ENCODE results near the gene FARP1. TPM values are rescaled to one million over a fixed set of nuclear protein-coding genes. Genes with fewer than 3 reads are reported as not detected.

The FARP1 gene
- total and polyA plus RNA-seq, 2 of the 8 experiments (the other 6 are each of a cell fraction or from before 2014, with no cell fraction given): 24.7 to 104 TPM

DNA sequence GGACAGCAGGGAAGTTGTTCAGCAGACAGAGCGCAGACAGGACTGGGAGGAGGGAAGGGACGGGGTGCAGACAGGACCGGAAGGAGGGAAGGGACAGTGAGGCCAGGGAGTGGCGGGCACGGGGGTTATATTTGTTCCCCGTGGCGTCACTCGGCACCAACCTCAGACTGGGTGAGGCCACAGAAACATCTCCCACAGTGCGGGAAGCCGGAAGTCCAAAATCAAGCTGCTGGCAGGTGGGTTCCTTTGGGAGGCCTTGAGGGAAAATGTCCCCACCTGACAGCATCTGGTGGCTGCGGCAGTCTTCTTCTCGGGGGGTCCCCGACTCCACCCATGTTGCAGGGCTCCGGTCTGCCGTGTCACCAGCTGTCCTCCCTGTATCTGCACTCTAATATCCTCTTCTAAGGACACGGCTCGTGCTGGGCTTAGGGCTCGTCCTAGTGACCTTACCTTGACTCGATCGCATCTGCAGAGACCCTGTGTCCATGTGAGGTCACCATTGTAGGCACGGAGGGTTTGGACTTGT, 301.0 kb downstream of the FARP1 start:
- peaks cover 0 to 6% (median 2%) of the 10 kb centered on the region in 4 experiments; a peak in 3 of 7 replicates for H3K4me1 ChIP-seq (replicated peaks in 1 of 4; ENCODE audit: control insufficient read depth in 3 of 4, insufficient read depth in 4 of 4, low read length in 3 of 4)
- H2BK12ac ChIP-seq (ENCODE audit: low read depth, low read length): 0 out of 2 replicates have a peak overlapping the region, but pooled peaks have one; percentile 50
- no peak overlapping the region for H4K91ac ChIP-seq (replicated peaks; ENCODE audit: insufficient read length, low read length)
- H3K36me3 ChIP-seq (ENCODE audit: control insufficient read depth in 2 of 4, insufficient read depth in 4 of 4, low read length in 3 of 4): peaks cover 3 to 22% (median 5%) of the 10 kb centered on the region in 4 experiments; a peak in 6 of 8 replicates
- H4K5ac ChIP-seq (ENCODE audit: insufficient read length, low read depth, low read length): no peak overlapping the region
- H2BK15ac ChIP-seq (ENCODE audit: low read length): no peak overlapping the region
- no peak overlapping the region for H3K9ac ChIP-seq (replicated peaks in 1 of 4; ENCODE audit: extremely low read depth in 1 of 4, low read depth in 3 of 4, low read length in 3 of 4)
- H3K4ac ChIP-seq (replicated peaks; ENCODE audit: insufficient read length, low read depth, low read length): peak overlapping the region; percentile 60
- no peak overlapping the region for H3K56ac ChIP-seq (replicated peaks; ENCODE audit: insufficient read length, low read depth, low read length)
- H4K8ac ChIP-seq (ENCODE audit: extremely low read depth, insufficient read depth, low read length): peak overlapping the region; percentile 14; the same call in 1 of the 2 replicates
- DNase-seq (ENCODE audit: low read depth in 1 of 2, low spot score in 2 of 2): no peak
- no peak overlapping the region for H2AFZ ChIP-seq (ENCODE audit: low read length)
- H3K18ac ChIP-seq (ENCODE audit: extremely low read depth, low read length): no peak overlapping the region
- no peak overlapping the region for H3K4me3 ChIP-seq (ENCODE audit: extremely low read depth in 1 of 4, insufficient read depth in 2 of 4, low read depth in 3 of 4, low read length in 4 of 4)
- 92% methylated on average over 21 of the region's 21 CpGs; no CpG with 5 or more reads in 1 of the 2 experiments for WGBS, 2 experiments (ENCODE audit: extremely low coverage in 1 of 2, insufficient coverage in 1 of 2, insufficient read length in 1 of 2, insufficient replicate concordance in 2 of 2, low coverage in 1 of 2, low lambda C conversion rate in 2 of 2, missing lambda C conversion rate in 1 of 2)
- no peak overlapping the region for H2BK5ac ChIP-seq (ENCODE audit: low read depth, low read length)
- CTCF ChIA-PET (ENCODE audit: partially characterized antibody): interaction anchor here (1.9 to 6.7 kb wide), 11 partner anchors 8 to 410 kb away, joined by 5 to 115 read pairs (median 17); no protein-coding TSS in a partner anchor
- peaks cover 3 to 8% of the 10 kb centered on the region in 2 experiments for H4K20me1 ChIP-seq (replicated peaks in 1 of 2; ENCODE audit: control insufficient read depth in 1 of 2, insufficient read depth in 2 of 2, low read length in 2 of 2)
- no peak overlapping the region for H3K23ac ChIP-seq (ENCODE audit: insufficient read length)
- no peak overlapping the region for H3K27ac ChIP-seq (ENCODE audit: low read depth, low read length)
- no peaks in the 10 kb centered on the region; the same call in 1 of the 2 replicates for H3K79me1 ChIP-seq (ENCODE audit: low read depth, low read length)
- H3K14ac ChIP-seq (ENCODE audit: insufficient read length): no peak overlapping the region
- H2AK5ac ChIP-seq (ENCODE audit: low read depth, low read length): no peak overlapping the region
- no peaks in the 10 kb centered on the region for H3K9me3 ChIP-seq (ENCODE audit: insufficient read depth in 2 of 2, low read depth in 1 of 2, low read length in 1 of 2)
- TF ChIP-seq POU5F1 (IDR thresholded peaks at IDR 0.05; ENCODE audit: low read depth, low read length): no peak
- no peaks in the 10 kb centered on the region for H3K27me3 ChIP-seq (replicated peaks in 1 of 4; ENCODE audit: control insufficient read depth in 3 of 4, extremely low read depth in 1 of 4, insufficient read depth in 3 of 4, low read length in 3 of 4)
- no peak overlapping the region for H2BK120ac ChIP-seq (replicated peaks; ENCODE audit: low read depth, low read length)
- no peaks in the 10 kb centered on the region for H3K79me2 ChIP-seq (ENCODE audit: control insufficient read depth in 1 of 2, insufficient read depth in 2 of 2, low read length in 2 of 2)
- H3K4me2 ChIP-seq (ENCODE audit: insufficient read depth in 1 of 2, low read depth in 2 of 2, low read length in 2 of 2): no peak overlapping the region
- H3K23me2 ChIP-seq (ENCODE audit: low read depth, low read length): no peaks in the 10 kb centered on the region
- POLR2A ChIA-PET (ENCODE audit: partially characterized antibody): no interaction called here
- no peak for FAIRE-seq
- no peak overlapping the region for H2BK20ac ChIP-seq (ENCODE audit: low read length)

All from H1 (cell line).